Stimulated activated naive B cell treated with anti-CD40 and anti-IgM and Interleukin-4, amounts not matched to agents 10 μg/mL and 1 μg/mL and 100 μg/mL, for 72 hours (primary cell): Measurements from ENCODE around the gene SETD3.
"Not testable (repeated sequence)": the region's sequence is repeated elsewhere in the genome, so short reads cannot be mapped to it uniquely, and the experiment has no call there.

ENCODE experiments used
- ATAC-seq, 2 donors: fragments of 150-1000 bp; cut with Tn5 transposase; replicated peaks; 2 replicates each; pipeline ENCODE4 v1.10.0; 2021; ENCODE audit warnings: moderate library complexity in 1 of 2
- DNase-seq: peaks from one replicate; pipeline ENCODE4 v3.0.0; 2021
- H3K27ac Mint-ChIP-seq: one replicate; pipeline ENCODE4 v1.8.0; 2022; ENCODE audit warnings: mild to moderate bottlenecking, mixed read lengths
- H3K27me3 Mint-ChIP-seq, 2 donors: one replicate each; pipeline ENCODE4 v1.8.0; 2022; ENCODE audit warnings: mixed read lengths in 2 of 2
- H3K36me3 Mint-ChIP-seq, 2 donors: one replicate each; pipeline ENCODE4 v1.8.0; 2022; ENCODE audit warnings: mixed read lengths in 2 of 2, mild to moderate bottlenecking in 1 of 2
- H3K4me1 Mint-ChIP-seq, 2 donors: one replicate each; pipeline ENCODE4 v1.8.0; 2022; ENCODE audit warnings: mixed read lengths in 2 of 2, mild to moderate bottlenecking in 1 of 2
- H3K4me3 Mint-ChIP-seq, 2 donors: one replicate each; pipeline ENCODE4 v1.8.0; 2022; ENCODE audit warnings: mild to moderate bottlenecking in 2 of 2, mixed read lengths in 2 of 2, moderate library complexity in 1 of 2
- H3K9me3 Mint-ChIP-seq, 2 donors: one replicate each; pipeline ENCODE4 v1.8.0; 2022; ENCODE audit warnings: mixed read lengths in 2 of 2, mild to moderate bottlenecking in 1 of 2

SETD3 gene

GRCh38 chr14:99348816-99349614, 131.6 kb downstream of the SETD3 start:
- H3K4me1 Mint-ChIP-seq: no peaks in the 10 kb centered on the region
- peaks cover 16 to 24% of the 10 kb centered on the region in 2 donors for H3K27me3 Mint-ChIP-seq
- H3K4me3 Mint-ChIP-seq: no peak overlapping the region
- ATAC-seq (no peak), DNase-seq (no peak)
- H3K27ac Mint-ChIP-seq: no peak overlapping the region
- H3K36me3 Mint-ChIP-seq: no peaks in the 10 kb centered on the region
- no peaks in the 10 kb centered on the region for H3K9me3 Mint-ChIP-seq

GRCh38 chr14:99348231-99348630, 132.4 kb downstream of the SETD3 start:
- H3K27me3 Mint-ChIP-seq: peaks cover 16 to 22% of the 10 kb centered on the region in 2 donors
- H3K4me1 Mint-ChIP-seq, H3K36me3 Mint-ChIP-seq, H3K27ac Mint-ChIP-seq, H3K9me3 Mint-ChIP-seq, ATAC-seq, H3K4me3 Mint-ChIP-seq, DNase-seq: not testable (repeated sequence)
